GM10248 (cell line): ENCODE data around the gene PCBP2.
A peak's percentile ranks its signal among the peaks of the same experiment; 100 is the strongest.
"Not testable (repeated sequence)": the region's sequence is repeated elsewhere in the genome, so short reads cannot be mapped to it uniquely, and the experiment has no call there.

Experiments
- CTCF ChIA-PET: fragments of 300-600 bp; sonication (Branson Sonifier 250); formaldehyde crosslinking; extraction: SDS; loops from one replicate; lab custom pipeline; 2021; ENCODE audit warnings: antibody characterized with exemption; lab: Yijun Ruan, JAX
- POLR2A ChIA-PET: fragments of 350-650 bp; sonication (Branson Sonifier 250); formaldehyde crosslinking; extraction: SDS; loops from one replicate; lab custom pipeline; 2020; ENCODE audit warnings: antibody characterized with exemption; lab: Yijun Ruan, JAX
- DNase-seq: peaks from one replicate; pipeline ENCODE4 v3.0.0; 2012; ENCODE audit errors: extremely low spot score
- TF ChIP-seq, protein P1 (sequence below): IDR thresholded peaks from 2 replicates; pipeline ENCODE4 v1.5.1; 2012; ENCODE audit warnings: mild to moderate bottlenecking, low read depth; ENCODE audit errors: extremely low read depth, missing control alignments, control extremely low read depth

Gene PCBP2

DNA sequence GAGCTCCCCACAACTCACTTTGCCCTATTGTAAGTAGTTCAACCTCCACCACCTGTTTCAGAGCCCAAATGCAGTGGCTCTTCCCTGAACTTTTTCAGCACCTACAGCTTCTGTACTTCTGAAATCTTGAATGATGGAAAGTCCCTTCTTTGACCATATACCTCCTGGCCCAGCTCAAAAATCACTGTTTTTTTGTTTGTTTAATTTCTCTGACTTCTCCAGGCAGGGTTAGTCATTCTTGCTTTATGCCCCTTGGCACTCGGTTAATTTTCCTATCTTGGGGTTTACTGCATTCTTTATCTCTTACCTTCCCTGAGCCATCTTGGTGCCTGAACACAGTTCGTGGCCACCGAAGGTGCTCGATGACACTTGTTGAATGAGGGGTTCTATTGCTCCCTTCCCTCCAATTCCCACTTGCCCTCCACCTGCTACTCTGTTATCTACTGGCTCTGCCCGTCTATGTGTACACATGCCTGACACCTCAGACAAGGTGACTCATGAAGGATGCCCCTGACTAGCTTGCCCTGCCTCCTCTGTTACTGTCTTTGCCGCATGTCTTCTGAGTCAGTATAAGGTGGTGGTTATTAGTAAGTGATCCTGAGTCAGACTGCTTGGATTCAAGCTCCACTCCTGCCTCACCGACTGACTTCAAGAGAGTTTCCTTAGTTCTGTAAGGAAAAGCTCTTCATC lies 23.9 kb upstream of the PCBP2 start:
- TF ChIP-seq, protein P1, sequence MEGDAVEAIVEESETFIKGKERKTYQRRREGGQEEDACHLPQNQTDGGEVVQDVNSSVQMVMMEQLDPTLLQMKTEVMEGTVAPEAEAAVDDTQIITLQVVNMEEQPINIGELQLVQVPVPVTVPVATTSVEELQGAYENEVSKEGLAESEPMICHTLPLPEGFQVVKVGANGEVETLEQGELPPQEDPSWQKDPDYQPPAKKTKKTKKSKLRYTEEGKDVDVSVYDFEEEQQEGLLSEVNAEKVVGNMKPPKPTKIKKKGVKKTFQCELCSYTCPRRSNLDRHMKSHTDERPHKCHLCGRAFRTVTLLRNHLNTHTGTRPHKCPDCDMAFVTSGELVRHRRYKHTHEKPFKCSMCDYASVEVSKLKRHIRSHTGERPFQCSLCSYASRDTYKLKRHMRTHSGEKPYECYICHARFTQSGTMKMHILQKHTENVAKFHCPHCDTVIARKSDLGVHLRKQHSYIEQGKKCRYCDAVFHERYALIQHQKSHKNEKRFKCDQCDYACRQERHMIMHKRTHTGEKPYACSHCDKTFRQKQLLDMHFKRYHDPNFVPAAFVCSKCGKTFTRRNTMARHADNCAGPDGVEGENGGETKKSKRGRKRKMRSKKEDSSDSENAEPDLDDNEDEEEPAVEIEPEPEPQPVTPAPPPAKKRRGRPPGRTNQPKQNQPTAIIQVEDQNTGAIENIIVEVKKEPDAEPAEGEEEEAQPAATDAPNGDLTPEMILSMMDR: no peak
- POLR2A ChIA-PET: no interaction called here
- CTCF ChIA-PET: interaction anchor here (0.9 to 14.6 kb wide), 6 partner anchors 12 to 107 kb away, joined by 3 to 381 read pairs (median 6); partner anchors contain the start of gene AAAS
- DNase-seq: no peak

DNA sequence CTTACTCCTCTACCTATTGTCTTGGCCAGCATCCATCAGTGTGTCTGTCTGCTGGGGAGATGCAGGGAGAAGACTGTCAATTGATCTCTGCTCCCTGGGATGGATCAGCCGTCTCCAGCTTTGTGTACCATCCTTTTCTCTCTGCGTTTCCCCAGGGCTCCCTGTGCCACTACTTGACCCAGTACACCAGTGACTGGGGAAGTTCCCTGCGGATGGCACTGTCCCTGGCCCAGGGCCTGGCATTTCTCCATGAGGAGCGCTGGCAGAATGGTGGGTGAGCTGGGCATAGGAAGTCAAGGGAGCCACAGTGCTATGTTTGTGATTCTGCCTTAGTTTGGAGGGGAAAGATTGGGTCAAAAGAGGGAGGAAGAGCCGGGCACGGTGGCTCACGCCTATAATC lies 23.2 kb upstream of the PCBP2 start:
- CTCF ChIA-PET: interaction anchor here (0.9 to 14.6 kb wide), 8 partner anchors 7 to 107 kb away, joined by 3 to 381 read pairs (median 4); partner anchors contain the start of gene AAAS
- POLR2A ChIA-PET: no interaction called here
- DNase-seq: no peak
- TF ChIP-seq, protein P1: no peak

DNA sequence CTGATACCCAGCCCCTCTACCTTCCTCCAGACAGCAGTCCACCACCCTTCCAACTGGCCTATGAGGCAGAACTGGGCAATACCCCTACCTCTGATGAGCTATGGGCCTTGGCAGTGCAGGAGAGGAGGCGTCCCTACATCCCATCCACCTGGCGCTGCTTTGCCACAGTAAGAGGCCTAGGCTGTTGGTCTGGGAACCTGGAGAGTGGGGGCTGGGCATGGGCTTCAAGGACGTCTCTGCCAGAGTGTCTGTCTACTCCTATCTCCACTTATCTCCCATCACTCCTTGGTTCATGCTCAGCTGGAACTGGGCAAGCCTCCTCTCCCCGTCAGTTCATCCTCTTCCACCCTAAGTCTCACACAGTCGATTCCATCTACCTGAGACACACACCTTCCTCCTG lies 21.8 kb upstream of the PCBP2 start:
- no peak for DNase-seq
- TF ChIP-seq, protein P1: no peak
- ChIA-PET CTCF (interaction anchor here (1.2 to 14.6 kb wide), 2 partner anchors 9 to 78 kb away, joined by 4 to 381 read pairs; no protein-coding TSS in a partner anchor), POLR2A (no interaction called here)

DNA sequence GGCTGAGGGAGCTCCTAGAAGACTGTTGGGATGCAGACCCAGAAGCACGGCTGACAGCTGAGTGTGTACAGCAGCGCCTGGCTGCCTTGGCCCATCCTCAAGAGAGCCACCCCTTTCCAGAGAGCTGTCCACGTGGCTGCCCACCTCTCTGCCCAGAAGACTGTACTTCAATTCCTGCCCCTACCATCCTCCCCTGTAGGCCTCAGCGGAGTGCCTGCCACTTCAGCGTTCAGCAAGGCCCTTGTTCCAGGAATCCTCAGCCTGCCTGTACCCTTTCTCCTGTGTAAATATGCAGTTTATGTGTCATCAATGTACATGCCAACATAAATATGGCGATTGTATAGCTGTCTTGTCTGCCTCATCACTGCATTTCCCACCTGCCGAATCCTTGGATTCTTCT lies 20.7 kb upstream of the PCBP2 start:
- ChIA-PET CTCF (interaction anchor here (2.4 to 14.6 kb wide), 2 partner anchors 80 to 110 kb away, joined by 8 to 381 read pairs; partner anchors contain the start of gene AAAS), POLR2A (no interaction called here)
- DNase-seq: no peak
- TF ChIP-seq, protein P1: no peak

DNA sequence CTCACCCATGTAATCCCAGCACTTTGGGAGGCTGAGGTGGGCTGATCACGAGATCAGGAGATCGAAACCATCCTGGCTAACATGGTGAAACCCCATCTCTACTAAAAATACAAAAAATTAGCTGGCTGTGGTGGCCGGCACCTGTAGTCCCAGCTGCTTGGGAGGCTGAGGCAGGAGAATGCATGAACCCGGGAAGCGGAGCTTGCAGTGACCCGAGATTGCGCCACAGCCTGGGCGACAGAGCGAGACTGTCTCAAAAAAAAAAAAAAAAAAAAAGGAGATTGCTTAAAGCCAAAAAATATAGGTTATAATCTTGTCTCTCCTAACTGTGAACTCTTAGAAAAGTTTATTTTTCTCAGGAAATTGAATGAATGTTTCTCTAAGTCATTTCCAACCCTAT lies 16.6 kb upstream of the PCBP2 start:
- POLR2A ChIA-PET, CTCF ChIA-PET, DNase-seq: not testable (repeated sequence)

DNA sequence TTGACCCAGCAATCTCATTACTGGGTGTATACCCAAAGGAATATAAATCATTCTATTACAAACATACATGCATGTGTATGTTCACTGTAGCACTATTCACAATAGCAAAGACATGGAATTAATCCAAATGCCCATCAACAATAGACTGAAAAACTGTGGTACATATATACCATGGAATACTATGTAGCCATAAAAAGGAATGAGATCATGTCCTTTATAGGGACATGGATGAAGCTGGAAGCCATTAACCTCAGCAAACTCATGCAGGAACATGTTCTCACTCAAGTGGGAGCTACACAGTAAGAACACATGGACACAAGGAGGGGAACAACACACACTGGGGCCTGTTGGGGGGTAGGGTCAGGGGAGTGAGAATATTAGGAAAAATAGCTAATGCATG lies 12.3 kb upstream of the PCBP2 start:
- CTCF ChIA-PET: interaction anchor here (0.7 to 1.5 kb wide), 8 partner anchors 11 to 118 kb away, joined by 3 to 8 read pairs (median 4); partner anchors contain the start of genes AAAS and AMHR2
- DNase-seq, POLR2A ChIA-PET: not testable (repeated sequence)

DNA sequence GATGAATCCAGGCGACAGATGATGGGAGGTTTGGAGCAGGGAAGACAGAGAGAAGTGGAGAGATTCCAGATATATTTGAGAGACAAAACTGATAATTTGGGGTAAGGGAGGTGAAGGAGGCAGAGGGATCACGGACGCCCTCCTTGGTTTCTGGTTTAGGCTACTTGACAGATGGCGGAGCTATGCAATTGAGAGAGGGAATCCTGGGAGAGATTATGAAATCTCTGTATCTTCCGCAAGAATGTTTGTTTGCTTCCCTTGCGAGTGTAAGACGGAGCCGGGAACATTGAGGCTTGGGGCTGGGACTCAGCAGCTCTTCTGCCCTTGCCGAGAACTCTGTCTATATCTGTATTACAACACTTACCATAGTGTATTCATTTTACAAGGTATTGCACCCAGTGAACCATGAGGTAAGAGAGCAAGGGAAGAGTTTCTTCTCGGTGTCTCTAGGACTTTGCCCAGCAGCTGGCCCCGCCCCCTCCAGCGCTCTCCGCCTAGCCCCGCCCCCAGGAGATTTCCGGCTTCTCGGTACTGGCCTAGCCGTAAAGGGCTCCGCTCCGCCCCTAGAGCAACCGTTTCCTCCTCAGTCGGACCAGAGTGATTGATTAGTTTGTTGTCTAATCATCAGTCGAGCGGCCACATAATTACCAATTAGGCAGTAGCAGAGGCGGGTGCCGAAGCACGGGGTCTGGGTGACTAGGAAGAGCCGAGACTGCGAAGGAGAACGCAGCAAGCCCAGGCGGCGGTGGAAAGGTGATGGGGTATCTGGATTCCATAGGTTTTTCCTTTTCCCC lies 10.7 kb upstream of the PCBP2 start, which contains the start of gene PRR13:
TSS of gene PRR13 (plus strand) at position 695 of the 794 bp plus-strand sequence. CDS start 981 bp downstream, outside the sequence.
- POLR2A ChIA-PET: interaction anchor here (0.5 to 0.8 kb wide), 4 partner anchors 13 to 141 kb away, joined by 3 to 12 read pairs (median 3); no protein-coding TSS in a partner anchor
- CTCF ChIA-PET: interaction anchor here (1.0 to 1.3 kb wide), 3 partner anchors 9 to 89 kb away, joined by 4 to 6 read pairs (median 5); no protein-coding TSS in a partner anchor
- peak; percentile 97 for DNase-seq
- TF ChIP-seq, protein P1: no peak
